Keratinocyte (primary cell): ENCODE data around the gene HMGCS1.

ENCODE experiments used
- EZH2 ChIP-seq: IDR thresholded peaks from one replicate; pipeline ENCODE4 v1.6.1; 2012; ENCODE audit warnings: inconsistent platforms, mild to moderate bottlenecking, low read length, moderate library complexity
- TF ChIP-seq, protein P1 (sequence below), 3 experiments: IDR thresholded peaks in 1 of 3; conservative IDR thresholded peaks in 1 of 3; optimal IDR thresholded peaks in 1 of 3; 2 replicates in 2 of 3; 3 replicates in 1 of 3; pipeline versions ENCODE3 to v1.5.1; 2011; ENCODE audit warnings: low read length in 3 of 3, mild to moderate bottlenecking in 3 of 3, moderate library complexity in 2 of 3, control low read depth in 1 of 3, inconsistent platforms in 1 of 3; ENCODE audit not compliant: insufficient read depth in 2 of 3; ENCODE audit errors: extremely low read depth in 1 of 3

DNA sequence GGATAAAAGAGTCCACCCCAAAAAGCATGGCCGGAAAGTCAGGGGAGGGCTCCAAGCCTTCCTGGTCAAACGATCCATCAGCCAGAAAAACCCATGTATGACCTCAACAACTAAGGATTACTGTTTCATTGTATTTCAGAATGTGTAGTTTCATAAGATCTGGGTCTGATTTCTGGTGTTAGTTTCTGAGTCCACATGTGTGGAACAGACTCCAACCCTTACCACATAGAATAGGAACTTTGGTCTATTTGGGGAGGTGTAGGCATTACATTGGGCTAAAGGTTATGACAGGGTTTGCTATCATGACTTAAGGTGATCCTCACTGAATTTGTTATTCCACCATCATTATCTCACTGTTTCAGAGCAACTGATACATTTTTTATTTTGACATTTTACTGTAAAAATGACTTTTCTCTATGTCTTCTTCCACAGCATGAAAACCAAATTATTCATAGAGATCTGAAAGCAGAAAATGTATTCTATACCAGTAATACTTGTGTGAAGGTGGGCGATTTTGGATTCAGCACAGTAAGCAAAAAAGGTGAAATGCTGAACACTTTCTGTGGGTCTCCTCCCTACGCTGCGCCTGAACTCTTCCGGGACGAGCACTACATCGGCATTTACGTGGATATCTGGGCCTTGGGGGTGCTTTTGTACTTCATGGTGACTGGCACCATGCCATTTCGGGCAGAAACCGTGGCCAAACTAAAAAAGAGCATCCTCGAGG is 33.5 kb downstream of the HMGCS1 start:
- TF ChIP-seq, protein P1, sequence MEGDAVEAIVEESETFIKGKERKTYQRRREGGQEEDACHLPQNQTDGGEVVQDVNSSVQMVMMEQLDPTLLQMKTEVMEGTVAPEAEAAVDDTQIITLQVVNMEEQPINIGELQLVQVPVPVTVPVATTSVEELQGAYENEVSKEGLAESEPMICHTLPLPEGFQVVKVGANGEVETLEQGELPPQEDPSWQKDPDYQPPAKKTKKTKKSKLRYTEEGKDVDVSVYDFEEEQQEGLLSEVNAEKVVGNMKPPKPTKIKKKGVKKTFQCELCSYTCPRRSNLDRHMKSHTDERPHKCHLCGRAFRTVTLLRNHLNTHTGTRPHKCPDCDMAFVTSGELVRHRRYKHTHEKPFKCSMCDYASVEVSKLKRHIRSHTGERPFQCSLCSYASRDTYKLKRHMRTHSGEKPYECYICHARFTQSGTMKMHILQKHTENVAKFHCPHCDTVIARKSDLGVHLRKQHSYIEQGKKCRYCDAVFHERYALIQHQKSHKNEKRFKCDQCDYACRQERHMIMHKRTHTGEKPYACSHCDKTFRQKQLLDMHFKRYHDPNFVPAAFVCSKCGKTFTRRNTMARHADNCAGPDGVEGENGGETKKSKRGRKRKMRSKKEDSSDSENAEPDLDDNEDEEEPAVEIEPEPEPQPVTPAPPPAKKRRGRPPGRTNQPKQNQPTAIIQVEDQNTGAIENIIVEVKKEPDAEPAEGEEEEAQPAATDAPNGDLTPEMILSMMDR (optimal IDR thresholded peaks at IDR 0.05 in 1 of 3, IDR thresholded peaks at IDR 0.05 in 1 of 3, conservative IDR thresholded peaks at IDR 0.05 in 1 of 3; ENCODE audit: extremely low read depth in 1 of 3, insufficient read depth in 2 of 3, low read length in 3 of 3): no peak
- no peak for TF ChIP-seq EZH2
